ENCODE results near the gene RO60.
"Not testable (repeated sequence)": the region's sequence is repeated elsewhere in the genome, so short reads cannot be mapped to it uniquely, and the experiment has no call there.

The RO60 gene

GRCh38 chr1:193059282-193060114, at the start of gene RO60, which contains the start of gene UCHL5:
Gene RO60, plus strand, starts transcription at chr1:193059612. Its CDS starts 9,443 bp downstream, at chr1:193069055.
Gene UCHL5, minus strand, starts transcription at chr1:193059360. Its CDS starts 100 bp downstream, at chr1:193059260.
- DNase-seq (ENCODE audit: low spot score) = peak; percentile 98

DNA sequence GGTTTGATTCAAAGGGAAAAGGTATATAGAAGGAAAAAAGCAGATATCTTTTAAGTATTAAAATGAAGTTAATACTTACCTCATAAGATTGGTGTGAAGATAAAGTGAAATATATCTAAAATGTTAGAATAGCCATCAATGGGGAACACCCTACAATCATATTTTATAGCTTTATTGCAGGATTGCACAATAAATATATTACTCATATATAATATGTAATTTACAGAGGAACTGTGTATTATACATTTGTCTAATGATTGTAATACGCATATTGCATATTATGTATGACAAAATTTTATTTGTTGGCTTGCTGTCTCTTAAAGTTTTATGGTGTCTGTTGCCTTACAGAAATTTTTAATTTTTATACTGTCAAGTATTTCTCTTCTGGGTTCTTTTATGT, 48.0 kb upstream of the RO60 start:
- DNase-seq (ENCODE audit: low spot score) = no peak

- DNase-seq (ENCODE audit: low spot score) = no peak
These were observed 46.4 kb upstream of the RO60 start for GRCh38 chr1:193013005-193013404.

DNA sequence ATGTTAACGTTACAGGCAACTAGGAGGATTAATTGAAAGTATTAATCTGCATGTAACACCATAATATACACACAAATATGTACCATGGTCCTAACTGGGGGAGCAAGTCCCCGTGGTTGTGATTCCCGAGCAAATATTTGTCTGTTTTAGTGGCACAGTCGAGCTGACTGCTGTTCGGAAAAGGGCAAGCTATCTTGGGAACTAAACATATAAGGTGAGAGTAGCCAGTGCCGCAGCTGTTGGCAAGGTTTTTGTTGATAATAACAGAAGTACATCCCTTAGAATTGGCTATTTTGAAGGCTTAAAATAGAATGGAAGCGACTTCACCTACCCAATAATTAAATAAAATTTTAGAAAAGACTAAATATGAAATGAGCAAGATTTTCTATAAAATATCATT, 45.7 kb upstream of the RO60 start:
- no peak for DNase-seq (ENCODE audit: low spot score)

DNA sequence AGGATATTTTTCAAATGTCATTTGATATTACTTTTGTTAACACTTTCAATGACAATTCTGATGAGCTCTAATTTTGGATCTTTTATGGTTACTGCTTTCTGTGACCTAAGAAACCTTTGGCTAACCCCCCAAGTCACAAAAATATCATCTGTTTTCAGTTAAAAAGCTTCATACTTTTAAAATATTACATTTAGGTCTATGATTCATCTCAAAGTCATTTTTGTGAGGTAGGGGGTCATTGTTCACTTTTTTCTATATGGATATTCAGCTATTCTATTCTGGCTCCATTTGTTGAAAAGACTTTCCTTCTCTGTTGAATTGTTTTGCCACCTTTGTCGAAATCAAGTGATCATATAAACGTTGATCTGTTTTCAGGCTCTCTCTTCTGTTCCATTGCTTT, 45.0 kb upstream of the RO60 start:
- no peak for DNase-seq (ENCODE audit: low spot score)

DNA sequence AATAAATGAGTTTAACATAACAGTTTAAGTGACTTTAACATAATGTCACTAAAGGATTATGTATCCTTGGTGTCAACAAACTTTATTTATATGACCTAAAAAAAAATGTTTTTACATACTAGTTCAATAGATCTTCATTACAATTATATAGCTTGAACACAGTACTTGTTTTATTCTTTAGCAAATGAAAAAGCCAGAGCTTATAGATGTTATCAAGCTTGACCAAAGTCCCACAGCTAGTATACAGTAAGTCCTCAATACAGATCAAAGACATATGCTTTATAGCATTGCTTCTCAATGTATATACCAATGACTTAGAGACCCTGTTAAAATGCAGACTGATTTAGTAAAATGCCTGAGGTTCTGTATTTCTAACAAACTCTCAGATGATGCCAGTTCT, 42.6 kb upstream of the RO60 start:
- DNase-seq (ENCODE audit: low spot score) = no peak

DNA sequence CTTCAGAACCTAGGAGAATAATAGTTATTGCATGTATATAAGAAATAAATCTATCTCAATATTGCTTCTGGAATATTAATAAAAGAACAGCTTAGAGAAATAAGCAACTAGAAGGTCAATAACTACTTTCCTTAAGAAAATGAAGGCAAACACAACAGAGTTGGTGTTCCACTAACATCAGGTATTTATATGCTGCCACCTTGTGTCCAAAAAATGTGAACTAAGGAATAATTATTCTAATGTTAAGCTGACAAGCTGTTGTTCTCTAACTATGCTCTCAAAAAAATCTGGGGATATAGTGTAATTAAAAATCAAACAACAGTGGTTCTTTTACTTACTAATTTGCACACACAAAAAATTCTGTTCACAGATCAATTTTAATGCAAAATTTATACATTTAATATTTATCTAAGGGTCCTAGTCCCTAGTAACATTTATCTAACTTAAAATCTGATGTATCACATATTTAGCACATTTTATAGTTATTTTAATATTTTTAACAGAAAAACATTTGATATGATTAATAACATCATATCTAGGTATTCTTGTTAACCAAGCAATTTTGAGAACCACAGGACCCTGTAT, 39.9 kb upstream of the RO60 start:
- peak; percentile 37 for DNase-seq (ENCODE audit: low spot score)

DNA sequence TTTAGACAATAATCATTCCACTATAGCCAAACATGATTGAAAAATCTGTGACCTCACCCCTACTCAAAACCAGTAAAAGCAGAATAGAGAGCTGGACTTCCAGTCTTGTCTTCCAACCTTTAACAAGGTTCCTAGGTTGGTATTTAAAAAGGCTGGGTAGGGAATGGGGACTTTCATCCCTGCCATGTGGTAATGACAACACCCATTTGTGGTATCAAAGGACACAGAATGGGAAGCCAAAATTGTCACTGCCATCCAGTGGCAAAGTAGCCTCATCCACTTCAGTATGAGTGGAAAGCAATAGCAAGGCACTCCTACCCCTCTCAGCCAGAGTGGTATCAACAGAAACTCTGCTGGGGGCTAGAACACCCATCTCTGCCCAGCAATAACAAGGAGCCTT, 34.2 kb upstream of the RO60 start:
- DNase-seq (ENCODE audit: low spot score) = peak; percentile 5

- DNase-seq (ENCODE audit: low spot score) = no peak
These were observed 29.1 kb upstream of the RO60 start for GRCh38 chr1:193030280-193030679.

DNA sequence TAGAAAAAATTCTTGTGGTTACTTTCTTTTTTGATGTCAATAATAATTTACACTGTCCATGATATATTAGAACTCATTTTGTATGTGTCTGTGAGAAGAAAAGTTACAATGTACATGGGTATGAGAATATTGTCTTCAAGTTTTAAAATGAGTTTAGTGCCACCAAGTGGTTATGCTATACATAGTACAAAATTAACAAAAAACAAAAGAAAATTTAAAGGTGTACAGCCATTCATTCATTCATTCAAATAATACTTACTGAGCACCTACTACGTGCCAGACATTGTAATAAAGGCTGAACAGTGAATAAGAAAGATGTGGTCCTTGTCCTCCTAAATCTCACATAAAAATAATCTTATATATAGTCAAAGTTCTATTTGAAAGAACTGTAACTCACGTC, 28.0 kb upstream of the RO60 start:
- DNase-seq (ENCODE audit: low spot score) = peak; percentile 7

DNA sequence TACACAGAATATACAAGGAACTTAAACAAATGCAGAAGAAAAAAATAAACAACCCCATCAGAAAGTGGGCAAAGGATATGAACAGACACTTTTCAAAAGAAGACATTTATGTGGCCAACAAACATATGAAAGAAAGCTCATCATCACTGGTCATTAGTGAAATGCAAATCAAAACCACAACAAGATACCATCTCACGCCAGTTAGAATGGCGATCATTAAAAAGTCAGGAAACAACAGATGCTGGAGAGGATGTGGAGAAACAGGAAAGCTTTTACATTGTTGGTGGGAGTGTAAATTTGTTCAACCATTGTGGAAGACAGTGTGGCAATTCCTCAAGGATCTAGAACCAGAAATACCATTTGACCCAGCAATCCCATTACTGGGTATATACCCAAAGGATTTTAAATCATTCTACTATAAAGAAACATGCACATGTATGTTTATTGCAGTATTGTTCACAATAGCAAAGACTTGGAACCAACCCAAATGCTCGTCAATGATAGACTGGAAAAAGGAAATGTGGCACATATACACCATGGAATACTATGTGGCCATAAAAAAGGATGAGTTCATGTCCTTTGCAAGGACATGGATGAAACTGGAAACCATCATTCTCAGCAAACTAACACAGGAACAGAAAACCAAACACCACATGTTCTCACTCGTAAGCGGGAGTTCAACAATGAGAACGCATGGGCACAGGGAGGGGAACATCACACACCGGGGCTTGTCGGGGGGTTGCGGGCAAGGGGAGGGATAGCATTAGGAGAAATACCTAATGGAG, 26.6 kb upstream of the RO60 start:
- not testable (repeated sequence) for DNase-seq (ENCODE audit: low spot score)

- no peak for DNase-seq (ENCODE audit: low spot score)
These were observed 25.8 kb upstream of the RO60 start for GRCh38 chr1:193033610-193034009.

- no peak for DNase-seq (ENCODE audit: low spot score)
These were observed 22.9 kb upstream of the RO60 start for GRCh38 chr1:193036337-193037047.

DNA sequence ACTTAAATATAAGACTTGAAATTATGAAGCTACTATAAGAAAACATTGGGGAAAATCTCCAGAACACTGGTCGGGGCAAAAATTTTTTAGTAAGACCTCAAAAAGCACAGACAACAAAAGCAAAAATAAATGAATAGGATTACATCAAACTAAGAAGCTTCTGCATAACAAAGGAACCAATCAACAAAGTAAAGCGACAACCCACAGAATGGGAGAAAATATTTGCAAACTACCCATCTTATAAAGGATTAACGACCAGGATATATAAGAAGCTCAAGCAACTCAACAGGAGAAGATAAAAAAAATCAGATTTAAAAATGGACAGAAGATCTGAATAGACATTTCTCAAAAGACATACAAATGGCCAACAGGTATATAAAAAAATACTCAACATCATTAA, 19.4 kb upstream of the RO60 start:
- DNase-seq (ENCODE audit: low spot score) = no peak

DNA sequence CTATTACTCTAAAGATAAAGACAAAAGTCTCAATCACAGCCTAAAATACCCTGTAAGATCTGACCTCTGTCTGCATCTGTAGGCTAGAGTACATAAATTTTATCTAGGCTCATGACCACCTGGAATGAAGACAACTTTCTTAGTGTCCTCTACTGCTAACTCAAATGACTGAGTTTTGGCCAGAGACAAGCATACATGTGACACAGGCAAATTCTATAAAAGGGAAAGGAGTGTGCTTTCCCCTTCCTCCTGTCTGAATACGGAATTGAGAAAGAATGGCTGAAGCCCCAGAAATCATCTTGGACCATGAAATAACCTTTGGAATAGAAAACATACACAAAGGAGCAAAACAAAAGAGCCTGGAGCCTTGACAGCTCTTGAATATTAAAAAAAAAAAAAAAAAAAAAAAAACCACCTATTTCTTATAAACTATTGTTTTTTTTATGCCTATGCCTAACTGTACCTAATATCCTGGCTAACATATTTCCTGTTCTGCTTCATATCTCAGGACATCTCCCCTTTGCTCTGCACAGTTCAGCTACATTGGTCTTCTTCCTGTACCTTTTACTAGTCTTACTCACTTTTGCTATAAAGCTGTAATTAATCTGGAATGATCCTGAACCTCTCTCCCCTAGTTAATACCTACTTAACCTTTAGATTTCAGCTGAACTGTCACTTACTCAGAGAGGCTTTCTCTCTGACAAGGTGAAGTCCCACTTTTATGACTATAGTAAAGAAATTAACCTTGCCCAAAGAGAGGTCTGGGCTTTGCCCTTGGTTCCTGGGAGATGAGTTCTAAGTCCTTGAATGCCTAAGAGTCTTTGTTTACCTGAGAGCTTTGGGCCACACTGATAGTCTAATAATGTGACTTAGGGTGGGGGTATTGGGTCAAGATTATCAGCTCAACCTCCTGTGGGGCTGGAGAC, 16.4 kb upstream of the RO60 start:
- DNase-seq (ENCODE audit: low spot score) = no peak

DNA sequence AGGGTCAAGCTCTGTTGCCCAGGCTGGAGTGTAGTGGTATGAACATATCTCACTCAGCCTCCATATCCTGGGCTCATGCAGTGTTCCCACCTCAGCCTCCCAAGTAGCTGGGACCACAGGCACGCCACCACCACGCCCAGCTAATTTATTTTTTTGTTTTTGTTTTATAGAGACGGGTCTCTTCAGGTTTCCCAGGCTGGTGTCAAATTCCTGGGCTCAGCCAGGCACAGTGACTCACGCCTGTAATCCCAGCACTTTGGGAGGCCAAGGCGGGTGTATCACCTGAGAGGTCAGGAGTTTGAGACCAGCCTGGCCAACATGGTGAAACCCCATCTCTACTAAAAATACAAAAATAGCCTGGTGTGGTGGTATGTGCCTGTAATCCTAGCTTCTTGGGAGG, 10.5 kb upstream of the RO60 start:
- DNase-seq (ENCODE audit: low spot score) = not testable (repeated sequence)

DNA sequence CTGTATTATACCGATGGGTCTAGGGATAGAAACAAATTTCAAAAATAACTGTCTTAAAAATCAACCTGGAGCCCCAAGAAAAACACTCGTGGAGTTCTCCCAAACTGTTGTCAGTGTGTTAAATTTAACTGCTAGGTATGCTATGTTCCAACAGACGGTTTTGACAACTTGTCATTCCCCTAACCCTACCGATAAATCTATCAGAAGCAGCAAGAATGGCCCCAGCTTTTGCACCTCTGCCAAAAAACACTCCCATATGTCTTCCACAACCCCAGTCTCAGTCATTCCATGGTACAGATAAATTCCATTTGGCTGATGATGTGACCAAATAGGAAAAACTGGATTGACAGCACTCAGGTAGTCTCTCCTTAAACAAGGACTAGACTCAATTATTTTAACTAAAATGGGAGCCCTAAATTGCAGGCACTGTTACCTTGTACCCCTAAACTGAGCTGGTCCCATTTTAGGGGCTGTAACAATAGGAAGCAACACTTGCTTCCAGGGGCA, 5.2 kb upstream of the RO60 start:
- no peak for DNase-seq (ENCODE audit: low spot score)

DNA sequence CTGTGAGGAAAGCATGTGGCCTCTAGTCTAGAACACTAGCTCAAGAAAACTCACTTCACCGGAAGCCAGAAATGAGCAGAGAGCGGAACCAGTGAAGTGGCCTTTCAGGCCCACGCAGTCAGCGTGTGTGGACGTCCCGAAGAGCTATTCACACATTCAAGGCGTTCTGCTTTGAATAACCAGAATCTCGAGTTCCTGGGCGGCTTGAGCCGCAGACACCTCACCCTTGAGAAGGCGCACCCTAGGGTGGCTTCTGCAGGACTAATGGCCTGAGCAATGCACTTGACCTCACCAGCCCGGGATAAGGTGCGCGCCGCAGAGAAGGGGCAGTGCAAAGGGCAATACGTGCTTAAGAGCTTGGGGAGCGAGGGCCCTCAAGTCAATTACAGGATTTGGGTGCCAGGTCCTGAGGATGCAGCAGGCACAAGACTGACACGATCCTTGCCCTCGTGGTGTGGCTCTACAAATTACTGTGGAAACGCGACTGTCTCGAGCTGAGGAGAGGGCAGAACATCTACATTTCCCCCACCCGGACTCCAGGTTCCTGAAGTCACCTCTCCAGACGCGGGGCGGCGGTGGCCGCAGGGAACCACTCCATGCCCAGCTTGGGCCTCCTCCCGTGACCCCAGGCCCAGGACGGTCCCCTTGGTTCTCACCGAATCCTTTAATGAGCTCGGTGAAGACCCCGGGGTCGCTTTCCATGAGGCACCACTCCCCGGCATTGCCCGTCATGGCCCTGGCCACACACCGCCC, 707 bp upstream of the RO60 start:
- peak; percentile 52 for DNase-seq (ENCODE audit: low spot score)

- no peak for DNase-seq (ENCODE audit: low spot score)
These were observed 647 bp downstream of the RO60 start for GRCh38 chr1:193060115-193060403.

DNA sequence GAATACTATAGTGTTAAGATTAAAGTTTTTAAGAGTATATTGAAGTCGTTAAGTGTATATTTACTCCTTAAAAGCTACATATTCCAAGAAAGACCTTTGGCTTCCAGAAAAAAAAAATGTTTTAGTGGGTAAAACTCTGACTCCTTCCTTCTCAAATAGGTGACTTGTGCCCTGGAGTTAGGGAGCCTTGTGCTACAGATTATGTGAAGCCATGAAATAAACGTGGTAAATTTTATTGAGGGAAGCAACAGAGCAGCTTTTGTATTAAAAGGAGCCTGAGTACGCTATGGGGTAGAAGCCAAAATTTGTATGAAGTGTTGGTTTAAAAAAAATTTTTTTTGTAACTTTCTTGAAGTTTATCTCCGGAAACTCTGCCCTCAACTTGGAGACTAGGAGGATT, 994 bp downstream of the RO60 start:
- peak; percentile 14 for DNase-seq (ENCODE audit: low spot score)

Data from SW480 (cell line).